Vagina (tissue), 2 donors: ENCODE results near the gene TNFRSF1B.

Experiments
- POLR2A ChIP-seq, 2 donors: fragments of 450-650 bp; IDR thresholded peaks; one replicate each; pipeline ENCODE4 v1.6.1; 2017; ENCODE audit warnings: antibody characterized with exemption in 2 of 2, mild to moderate bottlenecking in 2 of 2, moderate library complexity in 2 of 2
- POLR2AphosphoS5 ChIP-seq, 2 donors: sonication (generic); formaldehyde crosslinking; IDR thresholded peaks; one replicate each; pipeline ENCODE4 v1.9.0; 2017; ENCODE audit warnings: antibody characterized with exemption in 2 of 2, mild to moderate bottlenecking in 2 of 2, low read depth in 1 of 2; ENCODE audit not compliant: insufficient read depth in 1 of 2
- TF ChIP-seq, protein P1 (sequence below), 3 experiments: fragments of 450-650 bp in 2 of 3; fragments of 200-600 bp in 1 of 3; sonication (generic) in 1 of 3; IDR thresholded peaks; one replicate each; pipeline ENCODE4 v1.5.1; 2017 to 2019; ENCODE audit warnings: antibody characterized with exemption in 3 of 3, mild to moderate bottlenecking in 2 of 3, moderate library complexity in 2 of 3

DNA sequence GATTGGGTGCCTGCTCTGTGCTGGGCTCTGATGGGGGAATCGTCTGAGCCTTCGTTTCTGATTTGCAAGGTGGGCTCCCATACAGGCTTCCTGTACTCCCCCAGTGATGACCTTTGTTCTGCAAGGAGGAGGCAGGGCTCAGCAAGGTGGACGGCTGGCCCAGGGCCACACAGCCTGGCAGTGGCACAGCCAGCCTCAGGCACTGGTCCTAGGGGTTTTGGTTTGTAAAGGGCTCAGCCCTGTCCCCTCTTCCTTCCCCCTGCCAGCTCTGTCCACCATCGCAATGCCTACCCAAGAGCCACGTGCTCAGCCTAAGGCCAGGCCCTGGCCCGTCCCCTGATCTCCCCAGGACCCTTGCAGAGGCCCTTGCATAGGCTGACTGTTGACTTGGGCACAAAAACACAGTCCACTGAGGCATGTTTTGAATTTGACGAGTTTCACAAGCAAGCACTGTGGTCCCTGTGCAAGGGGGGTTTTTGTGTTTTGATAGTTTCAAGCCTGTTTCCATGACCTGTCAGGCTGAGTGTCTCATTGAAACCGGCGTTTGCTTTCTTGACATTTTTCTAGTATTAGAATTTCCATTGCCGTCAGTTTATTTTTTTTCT, 39.5 kb upstream of the TNFRSF1B start:
- TF ChIP-seq, protein P1, sequence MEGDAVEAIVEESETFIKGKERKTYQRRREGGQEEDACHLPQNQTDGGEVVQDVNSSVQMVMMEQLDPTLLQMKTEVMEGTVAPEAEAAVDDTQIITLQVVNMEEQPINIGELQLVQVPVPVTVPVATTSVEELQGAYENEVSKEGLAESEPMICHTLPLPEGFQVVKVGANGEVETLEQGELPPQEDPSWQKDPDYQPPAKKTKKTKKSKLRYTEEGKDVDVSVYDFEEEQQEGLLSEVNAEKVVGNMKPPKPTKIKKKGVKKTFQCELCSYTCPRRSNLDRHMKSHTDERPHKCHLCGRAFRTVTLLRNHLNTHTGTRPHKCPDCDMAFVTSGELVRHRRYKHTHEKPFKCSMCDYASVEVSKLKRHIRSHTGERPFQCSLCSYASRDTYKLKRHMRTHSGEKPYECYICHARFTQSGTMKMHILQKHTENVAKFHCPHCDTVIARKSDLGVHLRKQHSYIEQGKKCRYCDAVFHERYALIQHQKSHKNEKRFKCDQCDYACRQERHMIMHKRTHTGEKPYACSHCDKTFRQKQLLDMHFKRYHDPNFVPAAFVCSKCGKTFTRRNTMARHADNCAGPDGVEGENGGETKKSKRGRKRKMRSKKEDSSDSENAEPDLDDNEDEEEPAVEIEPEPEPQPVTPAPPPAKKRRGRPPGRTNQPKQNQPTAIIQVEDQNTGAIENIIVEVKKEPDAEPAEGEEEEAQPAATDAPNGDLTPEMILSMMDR (IDR thresholded peaks at IDR 0.05): no peak
- no peak for TF ChIP-seq POLR2A (IDR thresholded peaks at IDR 0.05)
- TF ChIP-seq POLR2AphosphoS5 (IDR thresholded peaks at IDR 0.05; ENCODE audit: insufficient read depth in 1 of 2, low read depth in 1 of 2): no peak
